Measurements from ENCODE around the gene PIGU. TPM values are rescaled to one million over a fixed set of nuclear protein-coding genes. Genes with fewer than 3 reads are reported as not detected.

Gene PIGU
- total RNA-seq, 2 experiments from 2014 or later: 21.1 to 28.2 TPM

GRCh38 chr20:34575271-34575670, 101.6 kb downstream of the PIGU start:
- H3K4me3 Mint-ChIP-seq: no peak overlapping the region
- H3K27me3 Mint-ChIP-seq: no peaks in the 10 kb centered on the region
- peaks cover 10% of the 10 kb centered on the region for H3K36me3 Mint-ChIP-seq (ENCODE audit: low read depth)
- POLR2A ChIA-PET: no interaction called here
- intact Hi-C loops (cut with DNase I, micrococcal nuclease): no loop called here
- no peak for ATAC-seq
- H3K9me3 Mint-ChIP-seq (ENCODE audit: low read depth): no peaks in the 10 kb centered on the region
- no peak for DNase-seq
- H3K27ac Mint-ChIP-seq: no peak overlapping the region
- H3K4me1 Mint-ChIP-seq: peaks cover 13% of the 10 kb centered on the region
- CTCF ChIA-PET: interaction anchor here (0.6 to 1.2 kb wide), 2 partner anchors 7 to 91 kb away, joined by 3 read pairs; no protein-coding TSS in a partner anchor

GRCh38 chr20:34574861-34575260, 102.0 kb downstream of the PIGU start:
- Mint-ChIP-seq H3K4me3 (no peak overlapping the region), H3K27me3 (no peaks in the 10 kb centered on the region), H3K4me1 (peaks cover 9% of the 10 kb centered on the region), H3K27ac (no peak overlapping the region), H3K36me3 (ENCODE audit: low read depth) (peaks cover 10% of the 10 kb centered on the region), H3K9me3 (ENCODE audit: low read depth) (no peaks in the 10 kb centered on the region)
- intact Hi-C loops (cut with DNase I, micrococcal nuclease): no loop called here
- POLR2A ChIA-PET: no interaction called here
- CTCF ChIA-PET: interaction anchor here (1.2 kb wide), 1 partner anchor 8 kb away, joined by 3 read pairs; no protein-coding TSS in a partner anchor
- ATAC-seq: no peak
- no peak for DNase-seq

DNA sequence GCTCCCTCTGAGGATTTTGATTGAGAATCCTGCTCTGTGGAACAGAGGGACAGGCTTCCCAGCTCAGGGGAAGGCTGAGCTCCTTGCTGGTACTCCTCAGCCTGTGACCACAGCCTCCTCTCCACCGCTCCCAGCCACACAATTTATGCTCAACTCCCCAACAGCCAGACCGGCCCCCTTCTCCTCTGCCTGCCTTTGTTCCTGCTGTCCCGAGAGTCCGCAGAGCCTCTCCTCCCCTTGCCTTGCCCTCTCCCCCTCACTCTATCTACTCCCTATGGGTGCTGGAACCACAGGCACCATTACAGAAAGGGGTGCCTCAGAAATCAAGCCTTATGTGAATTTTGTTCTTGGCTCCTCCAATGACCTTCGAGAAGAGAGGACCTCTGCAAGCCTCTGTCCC, 102.5 kb downstream of the PIGU start:
- no peak overlapping the region for H3K27ac Mint-ChIP-seq

GRCh38 chr20:34573541-34574300, 103.2 kb downstream of the PIGU start:
- ATAC-seq: no peak
- CTCF ChIA-PET: interaction anchor here (0.5 to 1.0 kb wide), 4 partner anchors 8 to 136 kb away, joined by 3 read pairs; no protein-coding TSS in a partner anchor
- POLR2A ChIA-PET: interaction anchor here (0.5 to 0.6 kb wide), 2 partner anchors 465 to 998 kb away, joined by 3 to 5 read pairs; no protein-coding TSS in a partner anchor
- Mint-ChIP-seq H3K27me3 (no peaks in the 10 kb centered on the region), H3K4me3 (no peak overlapping the region), H3K9me3 (ENCODE audit: low read depth) (no peaks in the 10 kb centered on the region), H3K27ac (no peak overlapping the region), H3K4me1 (peaks cover 6% of the 10 kb centered on the region), H3K36me3 (ENCODE audit: low read depth) (peaks cover 3% of the 10 kb centered on the region)
- intact Hi-C loops (cut with DNase I, micrococcal nuclease): no loop called here
- no peak for DNase-seq

More for the DNA sequence above, 102.5 kb downstream of the PIGU start:
- Mint-ChIP-seq H3K27me3 (no peaks in the 10 kb centered on the region), H3K9me3 (ENCODE audit: low read depth) (no peaks in the 10 kb centered on the region), H3K4me1 (peaks cover 6% of the 10 kb centered on the region), H3K4me3 (no peak overlapping the region), H3K36me3 (ENCODE audit: low read depth) (peaks cover 6% of the 10 kb centered on the region)
- DNase-seq: no peak
- CTCF ChIA-PET: interaction anchor here (0.5 to 1.2 kb wide), 3 partner anchors 8 to 52 kb away, joined by 3 read pairs; no protein-coding TSS in a partner anchor
- intact Hi-C loops (cut with DNase I, micrococcal nuclease): no loop called here
- no peak for ATAC-seq
- POLR2A ChIA-PET: no interaction called here

DNA sequence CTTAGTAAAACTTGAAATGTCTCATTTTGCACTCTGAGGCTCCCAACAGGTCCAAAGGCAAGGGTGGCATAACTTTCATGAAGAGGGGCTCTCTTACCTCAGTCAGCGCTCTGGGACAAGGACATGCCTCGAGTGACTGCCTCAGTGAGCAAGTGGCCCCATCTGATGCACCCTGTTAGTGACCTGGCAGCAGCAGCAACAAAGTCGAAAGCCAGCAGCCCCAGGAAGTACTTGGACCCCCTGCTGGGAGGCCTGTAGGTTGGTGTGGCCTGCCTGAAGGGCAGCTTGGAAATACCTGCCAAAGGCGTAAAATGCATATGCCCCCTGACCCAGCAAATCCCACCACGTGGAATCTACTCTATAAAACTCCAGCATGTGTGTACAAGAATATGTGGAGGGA, 105.1 kb downstream of the PIGU start:
- Mint-ChIP-seq H3K27me3 (no peaks in the 10 kb centered on the region), H3K27ac (peak overlapping the region; percentile 69), H3K4me3 (no peak overlapping the region), H3K9me3 (ENCODE audit: low read depth) (no peaks in the 10 kb centered on the region), H3K4me1 (peaks cover 6% of the 10 kb centered on the region), H3K36me3 (ENCODE audit: low read depth) (peaks cover 3% of the 10 kb centered on the region)
- CTCF ChIA-PET: no interaction called here
- DNase-seq: no peak
- POLR2A ChIA-PET: no interaction called here
- intact Hi-C loops (cut with DNase I, micrococcal nuclease): no loop called here
- no peak for ATAC-seq

- ChIA-PET POLR2A (no interaction called here), CTCF (interaction anchor here (0.8 kb wide), 1 partner anchor 63 kb away, joined by 4 read pairs; no protein-coding TSS in a partner anchor)
- ATAC-seq (peak; percentile 36), DNase-seq (peak; percentile 29)
- H3K27ac Mint-ChIP-seq: peak overlapping the region; percentile 69
- intact Hi-C loops (cut with DNase I, micrococcal nuclease): no loop called here
- peaks cover 6% of the 10 kb centered on the region for H3K4me1 Mint-ChIP-seq
- peaks cover 3% of the 10 kb centered on the region for H3K36me3 Mint-ChIP-seq (ENCODE audit: low read depth)
- no peaks in the 10 kb centered on the region for H3K9me3 Mint-ChIP-seq (ENCODE audit: low read depth)
- no peaks in the 10 kb centered on the region for H3K27me3 Mint-ChIP-seq
- H3K4me3 Mint-ChIP-seq: no peak overlapping the region
Measured at GRCh38 chr20:34570859-34571306, 106.0 kb downstream of the PIGU start.

GRCh38 chr20:34569598-34569997, 107.3 kb downstream of the PIGU start:
- DNase-seq (no peak), ATAC-seq (no peak)
- CTCF ChIA-PET: interaction anchor here (0.6 to 1.2 kb wide), 4 partner anchors 31 to 752 kb away, joined by 3 to 4 read pairs (median 3); no protein-coding TSS in a partner anchor
- H3K27me3 Mint-ChIP-seq: no peaks in the 10 kb centered on the region
- intact Hi-C loops (cut with DNase I, micrococcal nuclease): no loop called here
- POLR2A ChIA-PET: no interaction called here
- H3K4me3 Mint-ChIP-seq: no peak overlapping the region
- peaks cover 6% of the 10 kb centered on the region for H3K4me1 Mint-ChIP-seq
- no peaks in the 10 kb centered on the region for H3K9me3 Mint-ChIP-seq (ENCODE audit: low read depth)
- H3K27ac Mint-ChIP-seq: no peak overlapping the region
- peaks cover 3% of the 10 kb centered on the region for H3K36me3 Mint-ChIP-seq (ENCODE audit: low read depth)

DNA sequence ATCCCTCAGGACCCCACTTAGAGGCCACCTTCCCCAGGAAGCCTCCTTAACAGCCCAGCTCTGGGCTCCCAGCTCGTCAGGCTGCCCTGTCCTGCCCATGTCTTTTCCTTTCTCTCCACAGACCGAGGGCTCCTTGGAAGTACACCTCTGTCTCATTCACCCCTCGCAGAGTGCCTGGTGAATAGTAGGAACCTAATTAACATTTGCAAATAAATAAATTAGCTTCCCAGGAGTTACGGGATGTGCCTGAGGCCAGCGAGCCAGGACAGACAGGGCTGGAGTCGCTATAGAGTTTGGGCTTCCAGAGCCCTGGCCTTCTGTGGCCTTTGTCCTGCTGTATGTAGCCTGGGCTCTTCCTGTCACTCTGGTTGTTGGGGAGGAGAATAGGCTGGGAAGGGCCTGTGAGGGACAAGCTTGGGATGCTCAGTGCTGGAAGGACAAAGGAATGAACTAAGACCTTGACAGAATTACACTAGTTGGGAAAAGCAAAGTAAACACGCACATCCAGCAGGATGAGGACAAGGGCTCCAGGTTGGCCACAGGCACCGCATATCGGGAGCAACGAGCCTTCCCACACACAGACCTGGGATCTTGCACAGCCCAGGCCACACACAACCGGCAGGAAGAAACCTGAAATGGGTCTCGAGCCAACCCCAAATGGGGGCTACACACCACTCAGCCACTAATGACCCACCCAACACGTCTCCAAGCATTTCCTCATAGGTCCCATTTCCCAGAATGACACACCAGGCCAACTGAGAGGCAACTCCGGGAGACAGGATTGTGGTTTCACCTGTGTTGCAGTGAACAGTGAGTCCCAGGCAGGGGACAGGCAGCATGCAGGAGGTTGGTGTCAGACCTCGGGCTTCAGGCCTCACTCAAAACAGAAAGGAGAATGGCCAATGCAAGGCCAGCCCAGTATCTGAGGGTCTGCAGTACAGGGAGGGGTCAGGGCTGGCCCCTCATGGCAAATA, 108.7 kb downstream of the PIGU start:
- no peak overlapping the region for H3K27ac Mint-ChIP-seq
- peaks cover 6% of the 10 kb centered on the region for H3K4me1 Mint-ChIP-seq
- peaks cover 3% of the 10 kb centered on the region for H3K36me3 Mint-ChIP-seq (ENCODE audit: low read depth)
- DNase-seq: no peak
- ChIA-PET POLR2A (no interaction called here), CTCF (no interaction called here)
- no peaks in the 10 kb centered on the region for H3K27me3 Mint-ChIP-seq
- H3K4me3 Mint-ChIP-seq: no peak overlapping the region
- intact Hi-C loops (cut with DNase I, micrococcal nuclease): no loop called here
- no peak for ATAC-seq
- H3K9me3 Mint-ChIP-seq (ENCODE audit: low read depth): no peaks in the 10 kb centered on the region

DNA sequence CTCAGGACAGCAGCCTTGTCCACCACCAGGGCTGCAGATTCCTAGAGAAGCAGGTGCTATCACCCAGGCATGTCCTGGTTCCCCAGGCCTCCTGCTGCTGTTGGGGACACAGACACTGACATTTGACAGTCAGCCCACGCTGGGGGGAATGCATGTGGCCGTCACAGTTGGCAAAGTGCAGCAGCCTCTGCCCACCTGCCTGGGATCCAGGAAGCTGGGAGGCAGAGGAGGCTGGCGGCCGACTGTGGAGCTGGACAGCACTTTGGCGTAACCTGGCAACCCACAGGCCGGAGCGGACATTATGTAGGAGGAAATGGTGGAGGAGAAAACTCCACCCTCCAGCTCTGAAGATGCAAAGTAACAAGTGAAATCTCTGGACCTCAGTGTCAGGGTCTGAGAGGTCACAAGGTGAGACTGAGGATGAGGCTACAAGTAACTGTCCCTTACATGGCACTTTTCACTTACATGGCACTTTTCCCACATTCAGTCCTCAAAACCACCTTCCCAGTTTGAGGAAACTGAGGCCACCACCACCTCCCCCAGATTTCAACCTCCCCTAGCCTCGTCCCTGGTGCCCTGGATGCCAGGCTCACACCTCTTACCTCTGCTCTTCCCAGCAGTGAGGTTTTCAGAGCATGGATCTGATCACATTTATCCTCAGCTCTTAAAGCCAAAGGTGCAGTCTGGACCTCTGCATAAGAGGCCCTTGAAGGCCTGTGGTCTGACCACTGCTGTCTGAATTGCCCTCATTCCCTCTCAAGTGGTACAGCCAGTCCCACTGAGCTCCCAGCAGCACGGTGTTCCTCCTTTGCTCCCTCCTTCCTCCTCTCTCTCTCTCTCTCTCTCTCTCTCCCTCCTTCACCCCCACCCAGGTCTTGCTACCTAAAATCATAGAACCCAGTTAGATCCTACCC, 109.7 kb downstream of the PIGU start:
- Mint-ChIP-seq H3K36me3 (ENCODE audit: low read depth) (peaks cover 3% of the 10 kb centered on the region), H3K27me3 (no peaks in the 10 kb centered on the region), H3K9me3 (ENCODE audit: low read depth) (no peaks in the 10 kb centered on the region), H3K4me3 (no peak overlapping the region), H3K27ac (no peak overlapping the region), H3K4me1 (peaks cover 6% of the 10 kb centered on the region)
- DNase-seq: no peak
- CTCF ChIA-PET: no interaction called here
- intact Hi-C loops (cut with DNase I, micrococcal nuclease): no loop called here
- POLR2A ChIA-PET: no interaction called here
- ATAC-seq: no peak

DNA sequence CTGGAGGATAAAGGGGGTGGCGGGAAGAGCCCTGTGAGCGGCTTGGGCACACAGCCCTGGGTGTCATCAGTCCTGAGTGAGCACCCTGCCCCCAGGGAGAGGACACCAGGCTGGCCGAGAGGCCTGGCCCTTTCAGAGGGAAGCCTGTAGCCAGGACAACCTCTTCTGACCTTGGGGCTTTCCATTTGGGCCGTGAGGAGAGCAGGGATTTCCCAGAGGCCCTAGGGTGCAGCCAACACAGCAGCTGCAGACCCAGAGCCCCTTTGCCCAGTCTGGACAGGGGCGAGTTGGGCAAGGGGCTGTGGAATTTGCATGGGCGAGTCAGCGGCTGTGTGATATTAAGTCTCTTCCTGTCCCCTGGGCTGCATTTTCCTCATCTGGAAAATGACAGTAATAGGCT, 112.1 kb downstream of the PIGU start:
- Mint-ChIP-seq H3K4me1 (no peaks in the 10 kb centered on the region), H3K27me3 (no peaks in the 10 kb centered on the region), H3K9me3 (ENCODE audit: low read depth) (no peaks in the 10 kb centered on the region), H3K36me3 (ENCODE audit: low read depth) (no peaks in the 10 kb centered on the region), H3K4me3 (no peak overlapping the region), H3K27ac (peak overlapping the region; percentile 32)
- ATAC-seq: no peak
- CTCF ChIA-PET: interaction anchor here (0.6 to 1.3 kb wide), 3 partner anchors 24 to 143 kb away, joined by 3 to 4 read pairs (median 3); no protein-coding TSS in a partner anchor
- no peak for DNase-seq
- intact Hi-C loops (cut with DNase I, micrococcal nuclease): no loop called here
- POLR2A ChIA-PET: no interaction called here

Data from activated CD4-positive, alpha-beta T cell treated with anti-CD3 and anti-CD28 coated beads for 36 hours (primary cell).